Activated CD4-positive, alpha-beta T cell treated with anti-CD3 and anti-CD28 coated beads, Interleukin-10, Interleukin-2, amounts not matched to agents 100 ng/mL and 50 ng/mL, durations not matched to agents 16 hours and 8 hours (primary cell): ENCODE data around the gene PCARE.
"Not testable (repeated sequence)": the region's sequence is repeated elsewhere in the genome, so short reads cannot be mapped to it uniquely, and the experiment has no call there.

Experiments used
- DNase-seq: peaks from one replicate; pipeline ENCODE4 v3.0.0-alpha.2; 2020

PCARE gene

DNA sequence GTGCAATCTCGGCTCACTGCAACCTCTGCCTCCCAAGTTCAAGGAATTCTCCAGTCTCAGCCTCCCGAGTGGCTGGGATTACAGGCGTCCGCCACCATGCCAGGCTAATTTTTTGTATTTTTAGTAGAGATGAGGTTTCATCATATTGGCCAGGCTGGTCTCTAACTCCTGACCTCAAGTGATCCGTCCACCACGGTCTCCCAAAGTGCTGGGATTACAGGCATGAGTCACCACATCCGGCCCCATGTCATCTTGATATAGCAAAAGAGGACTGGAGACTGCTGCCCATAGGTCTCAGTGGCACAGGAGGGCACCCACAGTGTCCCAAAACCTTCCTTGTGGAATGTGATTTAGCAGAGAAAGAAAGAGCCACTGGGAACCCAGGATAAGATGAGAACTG lies 16.0 kb upstream of the PCARE start:
- DNase-seq, result not testable (repeated sequence)

DNA sequence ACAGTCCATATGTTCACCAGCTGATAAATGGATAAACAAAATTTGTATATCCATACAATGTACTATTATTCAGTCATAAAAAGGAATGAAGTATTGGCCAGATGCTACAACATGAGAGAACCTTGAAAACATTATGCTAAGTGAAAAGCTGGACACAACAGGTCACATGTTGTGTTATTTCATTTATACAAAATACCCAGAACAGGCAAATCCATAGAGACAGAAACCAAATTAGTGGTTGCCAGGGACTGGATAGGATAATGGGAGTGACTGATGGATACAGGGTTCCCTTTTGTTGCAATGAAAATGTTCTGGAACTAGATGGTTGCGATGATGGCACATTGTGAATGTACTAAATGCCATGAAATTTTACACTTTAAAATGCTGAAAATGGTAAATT lies 10.2 kb upstream of the PCARE start:
- DNase-seq, result no peak

- DNase-seq, result no peak
These were observed 8.6 kb upstream of the PCARE start for GRCh38 chr2:29082804-29083495.

GRCh38 chr2:29080886-29081743 lies 6.8 kb upstream of the PCARE start:
- DNase-seq, result no peak

DNA sequence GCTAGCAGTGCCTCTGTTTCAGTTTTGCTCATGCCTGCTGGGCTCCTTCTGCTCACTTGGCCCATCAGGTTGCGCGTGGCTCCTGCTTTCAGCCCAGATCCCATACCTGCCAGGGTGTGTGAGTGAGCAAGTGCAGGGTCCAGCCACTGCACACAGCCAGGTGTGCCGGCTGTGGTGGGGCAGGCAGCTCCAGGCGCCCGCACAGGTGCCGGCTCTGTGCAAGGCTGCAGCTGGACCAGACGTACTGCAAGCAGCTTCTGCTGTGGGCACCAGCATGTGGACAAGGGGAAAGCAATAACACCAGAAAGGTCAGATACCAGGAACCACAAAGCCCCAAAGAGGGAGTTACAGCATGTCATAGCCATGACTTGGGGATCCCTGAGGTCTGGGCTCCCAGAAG lies 5.6 kb upstream of the PCARE start:
- no peak for DNase-seq

DNA sequence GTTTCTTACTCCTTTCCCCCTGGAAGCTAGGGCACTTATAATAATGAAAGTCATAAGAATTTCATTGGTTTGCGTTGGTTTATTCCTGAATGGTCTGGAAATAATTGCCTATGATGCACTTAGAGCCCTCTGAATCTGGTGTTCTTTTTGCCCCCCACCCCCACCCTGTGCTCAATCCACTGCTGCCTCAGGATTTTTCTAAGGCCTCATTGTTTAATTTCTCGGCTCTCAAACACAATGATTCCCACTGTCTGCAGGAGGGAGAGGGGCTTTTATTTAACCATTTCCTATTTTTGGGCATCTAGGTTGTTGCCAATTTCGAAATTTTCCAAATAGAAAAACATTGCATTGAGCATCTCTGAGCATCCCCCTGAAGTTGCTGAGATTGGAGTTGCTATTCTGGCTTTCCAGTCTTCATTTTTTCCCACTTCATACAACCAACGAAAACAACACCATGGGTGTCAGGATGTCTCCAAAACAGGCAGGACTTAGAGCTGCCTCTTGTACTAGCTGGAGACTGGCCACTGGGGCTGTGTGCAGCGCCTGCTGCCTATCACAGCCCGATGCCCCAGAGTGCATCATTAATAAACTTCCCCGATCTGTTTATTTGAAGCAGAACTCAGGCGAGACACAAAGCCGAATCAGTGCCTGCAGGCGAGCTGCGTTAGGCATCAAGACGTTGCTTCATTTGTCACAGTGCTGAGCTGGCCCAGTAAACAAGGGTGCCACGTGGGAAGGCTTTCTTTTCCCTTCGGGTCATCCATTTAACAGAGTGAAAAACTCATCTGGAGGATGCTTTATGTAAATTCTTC lies 1.8 kb upstream of the PCARE start:
- no peak for DNase-seq

DNA sequence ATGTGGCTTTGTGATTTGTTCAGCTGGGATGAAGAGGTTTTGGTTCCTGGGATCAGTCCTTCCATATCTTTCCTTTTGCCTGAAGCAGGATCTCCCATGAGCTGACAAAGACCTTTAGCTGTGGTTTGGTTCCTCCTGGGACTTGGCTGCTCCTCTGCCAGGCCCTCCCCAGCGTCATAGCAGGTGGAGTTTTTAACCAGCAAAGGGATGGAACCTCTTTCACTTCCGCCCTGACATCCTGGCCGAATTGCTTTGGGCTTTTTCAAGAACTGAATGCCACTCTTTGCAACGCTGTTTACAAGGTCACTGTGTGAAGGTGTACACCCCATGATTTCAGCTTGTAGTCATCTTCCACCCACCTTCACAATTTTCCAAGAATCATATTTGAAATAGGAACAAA lies 390 bp downstream of the PCARE start:
- no peak for DNase-seq

DNA sequence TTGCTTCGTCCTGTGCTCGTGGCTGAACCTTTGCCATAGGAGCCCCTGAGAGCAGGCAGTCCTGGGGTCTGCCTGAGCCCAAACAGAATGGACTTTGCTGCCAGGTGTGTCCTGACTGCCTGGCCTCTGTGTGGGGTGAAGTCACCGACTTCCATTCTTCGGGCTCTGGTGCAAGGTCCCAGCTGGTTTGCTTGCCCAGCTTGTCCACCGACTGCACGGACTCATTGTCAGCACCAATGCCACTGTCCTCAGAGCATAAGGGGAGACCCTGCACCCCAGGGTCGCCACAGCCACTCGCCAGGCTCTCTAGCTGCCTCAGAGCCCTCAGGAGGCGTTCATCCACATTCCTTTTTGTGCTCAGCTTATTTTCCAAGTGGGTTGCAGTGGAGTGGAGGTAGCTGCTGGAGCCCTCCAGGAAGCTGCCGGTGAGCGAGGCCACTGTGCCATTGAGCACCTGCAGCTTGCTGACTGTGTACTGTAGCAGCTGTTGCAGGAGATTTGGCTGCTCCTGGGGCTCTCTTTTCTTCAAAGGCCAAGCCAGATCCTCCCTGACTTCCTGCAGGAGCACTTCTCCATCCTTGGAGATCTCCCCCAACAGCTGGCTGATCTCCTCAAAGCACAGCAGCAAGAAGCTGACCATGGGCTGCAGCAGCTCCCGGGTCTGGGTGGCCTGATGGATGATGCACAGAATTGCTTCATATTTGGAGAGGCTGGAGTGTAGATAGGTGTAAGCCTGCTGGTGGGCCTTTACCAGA lies 1.2 kb downstream of the PCARE start:
- no peak for DNase-seq

- DNase-seq, result no peak
These were observed 2.1 kb downstream of the PCARE start for GRCh38 chr2:29072251-29072650.

DNA sequence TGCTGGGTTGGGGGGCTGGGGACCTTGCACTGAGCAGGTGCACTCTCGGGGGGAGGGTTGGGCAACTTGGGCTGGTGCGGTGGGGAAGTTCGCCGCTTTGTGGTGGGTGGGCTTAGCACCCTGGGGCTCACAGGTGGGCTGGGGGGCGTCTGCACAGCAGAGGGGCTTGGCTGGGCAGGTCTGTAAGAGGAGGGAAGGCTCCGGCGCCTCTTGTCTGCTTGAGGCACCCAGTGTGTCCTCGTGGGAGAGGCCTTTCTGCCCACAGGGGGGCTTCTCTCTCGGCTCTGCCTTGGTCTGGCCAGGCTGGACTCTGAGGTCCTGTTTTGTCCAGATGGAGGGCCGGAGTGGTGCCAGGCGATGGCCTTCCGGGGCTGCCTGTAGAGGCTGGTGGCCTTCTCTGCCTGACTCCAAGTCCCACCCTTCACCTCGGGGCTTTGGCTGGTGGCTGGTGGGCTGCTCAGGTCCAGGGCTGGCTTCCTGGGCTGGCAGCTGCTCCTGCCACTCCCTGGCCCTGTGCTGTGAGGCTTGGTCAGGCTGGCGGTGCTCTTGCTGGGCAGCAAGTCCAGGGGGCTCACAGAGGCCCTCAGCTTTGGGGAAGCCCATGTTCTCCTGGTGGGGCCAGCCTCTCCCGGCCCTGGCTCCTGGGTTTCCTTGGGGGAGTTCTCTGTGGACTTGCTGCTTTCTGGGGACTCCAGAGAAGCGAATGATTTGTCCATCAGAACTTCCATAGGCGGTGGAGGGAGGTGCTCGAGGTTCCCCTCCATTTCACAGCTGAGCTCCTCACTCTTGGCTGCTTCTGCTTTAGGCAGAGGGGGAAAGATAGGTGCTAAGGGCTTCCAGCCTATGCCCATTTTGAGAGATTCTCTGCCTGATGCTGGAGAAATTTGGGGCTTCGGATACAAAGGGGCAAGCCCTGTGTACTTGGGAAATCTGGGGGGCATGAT lies 3.0 kb downstream of the PCARE start:
- DNase-seq, result no peak

DNA sequence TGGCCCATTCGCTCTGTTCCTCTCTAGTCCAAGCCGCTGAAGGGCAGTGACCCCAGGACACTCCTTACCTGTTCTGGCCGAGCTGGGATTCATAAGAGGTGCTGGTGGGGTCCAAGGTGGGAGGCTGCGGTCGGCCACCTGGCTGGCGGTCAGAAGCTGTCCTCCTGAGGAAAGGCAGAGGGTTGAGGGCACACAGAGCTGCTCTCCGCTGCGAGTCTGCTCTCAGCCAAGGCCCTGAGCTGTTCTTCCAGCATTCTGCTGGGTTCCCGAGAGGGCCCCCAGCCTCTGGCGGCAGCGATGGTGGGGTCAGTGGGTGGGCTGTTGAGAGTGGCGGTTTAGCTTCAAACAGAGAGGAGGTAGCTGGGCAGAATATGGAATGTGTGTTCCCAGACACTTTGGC lies 3.8 kb downstream of the PCARE start:
- DNase-seq, result no peak

- DNase-seq, result no peak
These were observed 5.8 kb downstream of the PCARE start for GRCh38 chr2:29068513-29068912.

- no peak for DNase-seq
These were observed 7.2 kb downstream of the PCARE start for GRCh38 chr2:29066997-29067605.

DNA sequence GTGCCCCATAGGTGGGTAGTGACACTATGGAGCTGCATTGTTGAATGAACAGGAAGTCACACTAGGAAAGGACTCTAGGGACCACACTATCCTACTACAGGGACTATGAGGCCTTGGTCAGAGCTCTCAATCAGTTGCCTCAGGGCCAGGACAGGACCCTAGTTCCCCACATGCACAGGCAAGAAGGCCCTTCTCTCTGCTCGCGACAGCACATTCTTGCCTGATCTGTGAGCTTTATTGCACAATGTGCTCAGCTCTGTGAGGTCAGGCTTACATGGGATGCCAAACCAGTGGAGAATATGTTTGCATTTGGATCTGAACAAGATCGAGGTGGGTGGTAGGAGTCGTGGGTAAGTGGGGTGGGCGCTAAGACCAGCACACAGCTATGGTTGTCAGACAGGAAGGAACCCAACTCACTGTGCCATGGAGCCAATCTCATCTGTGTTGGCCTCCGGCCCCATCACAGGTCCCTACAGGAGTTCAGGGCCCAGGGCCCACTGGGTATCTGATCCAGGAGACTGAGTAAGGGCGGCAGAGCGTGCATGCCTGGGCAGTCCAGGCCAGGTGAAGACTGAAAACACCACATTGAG lies 8.0 kb downstream of the PCARE start:
- DNase-seq, result no peak

DNA sequence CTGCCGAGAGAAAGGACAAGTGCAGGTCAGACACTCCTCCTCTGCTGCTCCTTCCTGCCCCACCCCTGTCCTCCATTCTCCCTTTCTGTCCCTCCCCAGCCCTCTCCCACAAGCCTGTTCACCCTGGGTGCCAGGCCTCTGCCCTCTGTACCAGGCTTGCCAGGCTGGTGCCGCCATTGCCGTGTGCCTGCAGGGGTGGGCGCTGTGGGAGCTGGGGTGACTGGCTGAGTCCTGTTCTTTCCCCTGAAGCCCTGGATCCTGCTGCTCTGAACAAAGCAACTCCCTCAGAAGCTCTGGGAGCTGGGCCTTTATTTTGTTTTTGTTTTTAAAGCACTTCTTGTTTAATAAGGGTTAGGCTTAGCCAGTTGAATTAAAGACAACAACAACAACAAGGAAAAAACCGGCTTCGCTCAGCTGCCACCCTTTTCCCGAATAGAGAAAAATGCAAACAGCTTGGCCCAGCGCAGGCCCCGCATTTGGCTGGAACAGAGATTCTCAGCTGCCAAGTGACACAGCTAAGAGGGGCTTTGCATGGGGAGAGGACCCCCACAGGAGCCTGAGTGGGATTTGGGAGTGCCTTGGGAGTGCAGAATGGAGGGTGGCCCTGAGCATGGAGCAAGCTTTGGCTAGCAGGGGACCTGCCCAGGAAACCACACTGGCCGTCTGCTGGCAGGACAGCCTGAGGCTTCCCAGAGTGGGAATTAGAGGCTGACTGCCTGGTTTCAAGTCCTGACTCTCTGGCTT lies 9.1 kb downstream of the PCARE start:
- DNase-seq, result no peak

GRCh38 chr2:29064746-29065067 lies 9.6 kb downstream of the PCARE start:
- DNase-seq, result no peak

- DNase-seq, result no peak
These were observed 10.0 kb downstream of the PCARE start for GRCh38 chr2:29064346-29064715.

GRCh38 chr2:29063646-29064345 lies 10.5 kb downstream of the PCARE start:
- DNase-seq, result no peak

- DNase-seq, result no peak
These were observed 11.3 kb downstream of the PCARE start for GRCh38 chr2:29063056-29063455.

DNA sequence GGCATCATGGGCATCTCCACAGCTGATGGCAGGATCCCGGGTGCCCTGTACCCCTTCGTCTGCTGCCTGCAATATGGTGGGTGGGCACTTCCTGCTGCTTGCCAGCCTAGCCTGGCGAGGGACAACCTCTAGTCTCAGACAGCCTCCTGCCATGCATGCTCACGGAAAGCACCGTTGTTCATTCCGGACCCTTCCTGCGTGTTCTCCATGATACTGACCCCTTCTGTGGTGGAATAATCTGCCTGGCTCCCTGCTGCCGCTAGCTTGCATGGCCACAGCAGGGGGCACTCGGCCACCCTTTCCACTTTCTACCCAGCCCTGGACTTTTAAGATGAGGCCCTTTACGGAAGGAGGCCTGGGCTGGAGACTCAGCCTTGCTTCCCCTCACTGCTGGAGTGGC lies 12.0 kb downstream of the PCARE start:
- DNase-seq, result no peak
